Common myeloid progenitor, CD34-positive (primary cell): ENCODE results near the gene LAMA5.

Source experiments
- CTCF ChIA-PET: fragments of 350-600 bp; sonication (Branson Sonifier 250); formaldehyde crosslinking; loops from one replicate; lab custom pipeline; 2021; ENCODE audit warnings: antibody characterized with exemption; lab: Charles Lee
- POLR2A ChIA-PET: fragments of 350-600 bp; sonication (Branson Sonifier 250); formaldehyde crosslinking; loops from one replicate; lab custom pipeline; 2021; ENCODE audit warnings: antibody characterized with exemption; lab: Charles Lee
- DNase-seq, 3 donors: peaks; one replicate each; pipeline versions ENCODE4 v3.0.0 to v3.0.0-alpha.2; 2013
- H3K27ac ChIP-seq, 2 experiments: 1 replicate in 1 of 2; 2 replicates in 1 of 2; pipeline ENCODE4 v1.7.0; 2013; ENCODE audit warnings: inconsistent platforms in 2 of 2, low read length in 2 of 2, mild to moderate bottlenecking in 2 of 2, low read depth in 1 of 2, moderate library complexity in 1 of 2; ENCODE audit not compliant: severe bottlenecking in 2 of 2, insufficient read depth in 1 of 2, poor library complexity in 1 of 2
- H3K27me3 ChIP-seq, 5 experiments: replicated peaks in 2 of 5; 1 replicate in 3 of 5; 2 replicates in 2 of 5; pipeline versions ENCODE4 v1.6.1 to v1.7.0; 2013; ENCODE audit warnings: low read length in 4 of 5, mild to moderate bottlenecking in 2 of 5, moderate library complexity in 2 of 5, inconsistent platforms in 1 of 5; ENCODE audit not compliant: insufficient read depth in 5 of 5, control insufficient read depth in 4 of 5
- H3K36me3 ChIP-seq, 4 experiments: 1 replicate in 2 of 4; 2 replicates in 2 of 4; pipeline versions ENCODE4 v1.6.1 to v1.7.0; 2013; ENCODE audit warnings: low read length in 3 of 4, control low read depth in 1 of 4, mild to moderate bottlenecking in 1 of 4; ENCODE audit not compliant: control insufficient read depth in 4 of 4, insufficient read depth in 4 of 4
- H3K4me1 ChIP-seq, 4 experiments: 1 replicate in 3 of 4; 2 replicates in 1 of 4; pipeline versions ENCODE4 v1.6.1 to v1.7.1; 2013; ENCODE audit warnings: low read length in 3 of 4, mild to moderate bottlenecking in 3 of 4, control low read depth in 1 of 4, inconsistent platforms in 1 of 4, moderate library complexity in 1 of 4; ENCODE audit not compliant: control insufficient read depth in 4 of 4, insufficient read depth in 4 of 4; ENCODE audit errors: control extremely low read depth in 1 of 4
- H3K4me3 ChIP-seq, 7 experiments: 1 replicate in 4 of 7; 2 replicates in 3 of 7; pipeline versions ENCODE4 v1.5.1 to v1.7.0; 2013; ENCODE audit warnings: mild to moderate bottlenecking in 7 of 7, low read length in 6 of 7, moderate library complexity in 6 of 7, inconsistent platforms in 2 of 7, low read depth in 2 of 7, control low read depth in 1 of 7; ENCODE audit not compliant: insufficient read depth in 4 of 7, control insufficient read depth in 1 of 7; ENCODE audit errors: extremely low read depth in 1 of 7
- H3K9me3 ChIP-seq, 5 experiments: 1 replicate in 4 of 5; 2 replicates in 1 of 5; pipeline versions ENCODE4 v1.6.1 to v1.7.1; 2013; ENCODE audit warnings: low read length in 4 of 5, mild to moderate bottlenecking in 2 of 5, inconsistent platforms in 1 of 5, low read depth in 1 of 5, moderate library complexity in 1 of 5; ENCODE audit not compliant: control insufficient read depth in 4 of 5, insufficient read depth in 2 of 5; ENCODE audit errors: control extremely low read depth in 1 of 5
- WGBS: methylation state at CpG from one replicate; pipeline ENCODE4 v1.1.5; 2013; ENCODE audit not compliant: insufficient coverage; 5-methylcytosine and 5-hydroxymethylcytosine counted together

Gene LAMA5

DNA sequence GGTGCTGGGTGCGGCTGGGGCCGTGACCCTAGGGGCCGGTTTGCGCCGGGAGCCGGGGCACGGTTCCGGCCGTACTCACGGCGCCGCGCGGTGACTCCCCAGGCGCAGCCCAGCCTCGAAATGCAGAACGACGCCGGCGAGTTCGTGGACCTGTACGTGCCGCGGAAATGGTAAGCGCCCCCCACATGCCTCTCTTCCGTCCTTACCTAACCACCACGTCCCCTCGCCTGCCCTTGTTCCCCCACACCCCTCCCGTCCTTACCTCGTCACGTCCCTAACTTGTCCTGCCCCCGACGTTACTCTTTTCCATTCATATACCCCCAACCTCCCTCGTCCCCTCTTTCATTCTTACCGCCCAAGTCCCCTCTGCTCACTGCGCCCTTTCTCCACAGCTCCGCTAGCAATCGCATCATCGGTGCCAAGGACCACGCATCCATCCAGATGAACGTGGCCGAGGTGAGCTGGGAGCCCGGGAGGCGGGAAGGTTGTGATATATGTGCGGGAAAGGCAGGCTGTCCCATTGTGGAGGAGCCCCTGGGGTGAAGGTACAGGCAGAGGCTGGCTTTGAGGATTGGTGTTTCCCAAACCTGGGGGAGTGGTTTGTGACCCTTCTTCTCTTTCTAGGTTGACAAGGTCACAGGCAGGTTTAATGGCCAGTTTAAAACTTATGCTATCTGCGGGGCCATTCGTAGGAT lies 20.3 kb upstream of the LAMA5 start:
- peak overlapping the region; percentile 70 to 94 for H3K27ac ChIP-seq
- CTCF ChIA-PET: interaction anchor here (1.1 to 2.1 kb wide), 4 partner anchors 13 to 84 kb away, joined by 3 to 8 read pairs (median 4); partner anchors contain the start of gene ADRM1
- POLR2A ChIA-PET: interaction anchor here (0.8 kb wide), 1 partner anchor 23 kb away, joined by 3 read pairs; no protein-coding TSS in a partner anchor
- 0% methylated on average over 45 of the region's 47 CpGs for WGBS
- H3K27me3 ChIP-seq: no peaks in the 10 kb centered on the region
- H3K9me3 ChIP-seq: no peaks in the 10 kb centered on the region
- DNase-seq: peak in 2 of 3 donors; percentile 39 to 58
- H3K4me3 ChIP-seq: peak overlapping the region; percentile 53 to 100 (median 92)
- peaks cover 2 to 43% (median 31%) of the 10 kb centered on the region in 4 experiments for H3K36me3 ChIP-seq
- H3K4me1 ChIP-seq: peaks cover 1 to 27% (median 22%) of the 10 kb centered on the region in 4 experiments

DNA sequence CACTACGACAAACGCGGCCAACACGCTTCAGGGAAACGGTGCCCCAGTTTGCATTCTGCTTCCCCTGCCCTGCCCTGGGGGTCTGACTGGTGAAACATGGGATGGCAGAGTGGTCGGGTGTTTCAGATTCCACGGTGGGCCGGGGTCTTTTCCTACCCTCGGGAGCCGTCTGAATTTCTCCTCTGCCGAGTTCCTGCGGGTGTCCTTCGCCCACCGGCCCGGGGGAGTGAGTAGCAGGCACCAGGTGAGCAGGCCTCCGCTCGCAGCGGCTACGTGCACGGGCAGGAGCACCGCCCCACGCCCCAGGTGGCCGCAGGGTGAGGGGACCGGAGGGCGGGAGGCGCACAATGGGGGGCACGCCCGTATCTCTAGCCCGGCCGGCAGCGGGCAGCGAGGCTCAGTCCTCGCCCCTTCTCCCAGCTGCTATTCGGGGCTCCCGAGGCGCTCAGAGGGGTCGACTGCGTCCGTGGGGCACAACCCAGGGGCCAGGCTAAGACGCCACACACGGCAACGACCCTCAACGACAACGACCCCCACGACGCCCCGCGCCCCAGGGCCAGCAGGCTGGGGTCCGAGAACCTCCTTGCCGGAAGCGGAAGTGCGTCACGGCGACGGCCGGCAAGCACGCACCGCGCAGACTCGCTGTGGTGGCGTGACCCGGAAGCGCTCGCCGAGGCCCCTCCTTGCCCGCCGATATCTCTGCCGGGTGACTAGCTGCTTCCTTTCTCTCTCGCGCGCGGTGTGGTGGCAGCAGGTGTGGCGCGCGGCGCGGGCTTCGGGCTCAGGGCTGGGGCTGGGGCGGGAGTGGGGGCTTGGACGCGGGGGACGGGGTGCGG lies 19.5 kb upstream of the LAMA5 start, which contains the start of gene RPS21:
RPS21 (plus strand) TSS at position 721 of the 836 bp plus-strand sequence. CDS start 236 bp downstream, outside the sequence.
- Histone ChIP-seq H3K36me3 (peaks cover 4 to 50% (median 32%) of the 10 kb centered on the region in 4 experiments), H3K4me1 (peaks cover 1 to 27% (median 22%) of the 10 kb centered on the region in 4 experiments), H3K4me3 (peak within 1 kb of the TSS; percentile 68 to 100 (median 92)), H3K27ac (peak within 1 kb of the TSS; percentile 75 to 94), H3K9me3 (no peaks in the 10 kb centered on the region), H3K27me3 (no peaks in the 10 kb centered on the region)
- under 1% methylated on average over 60 of the region's 83 CpGs for WGBS
- ChIA-PET CTCF (interaction anchor here (1.1 to 2.1 kb wide), 5 partner anchors 12 to 84 kb away, joined by 3 to 8 read pairs (median 3); partner anchors contain the start of gene ADRM1), POLR2A (interaction anchor here (0.8 kb wide), 1 partner anchor 23 kb away, joined by 3 read pairs; no protein-coding TSS in a partner anchor)
- DNase-seq: peak; percentile 92 to 96 (median 96)

- CTCF ChIA-PET: interaction anchor here (0.6 to 2.4 kb wide), 19 partner anchors 11 to 372 kb away, joined by 3 to 24 read pairs (median 4); partner anchors contain the start of genes ADRM1 and GATA5
- 56% methylated on average over 17 of the region's 18 CpGs for WGBS
Observed at GRCh38 chr20:62382306-62383198, 15.4 kb upstream of the LAMA5 start.

GRCh38 chr20:62381842-62382241 lies 14.7 kb upstream of the LAMA5 start:
- no peak for DNase-seq
- H3K9me3 ChIP-seq: no peaks in the 10 kb centered on the region
- 98% methylated on average over 6 of the region's 6 CpGs for WGBS
- ChIA-PET CTCF (interaction anchor here (1.0 to 2.4 kb wide), 7 partner anchors 12 to 94 kb away, joined by 3 to 24 read pairs (median 8); partner anchors contain the start of genes ADRM1 and GATA5), POLR2A (interaction anchor here (1.4 kb wide), 1 partner anchor 77 kb away, joined by 3 read pairs; no protein-coding TSS in a partner anchor)
- H3K4me1 ChIP-seq: peaks cover 0 to 12% (median 10%) of the 10 kb centered on the region in 4 experiments
- no peak overlapping the region for H3K4me3 ChIP-seq
- no peak overlapping the region for H3K27ac ChIP-seq
- no peaks in the 10 kb centered on the region for H3K27me3 ChIP-seq
- H3K36me3 ChIP-seq: peaks cover 2 to 11% (median 8%) of the 10 kb centered on the region in 4 experiments

More at GRCh38 chr20:62382306-62383198, 15.4 kb upstream of the LAMA5 start:
- POLR2A ChIA-PET: interaction anchor here (0.5 to 1.4 kb wide), 2 partner anchors 68 to 77 kb away, joined by 3 to 4 read pairs; no protein-coding TSS in a partner anchor
- Histone ChIP-seq H3K27ac (no peak overlapping the region), H3K36me3 (peaks cover 2 to 12% (median 8%) of the 10 kb centered on the region in 4 experiments), H3K4me3 (no peak overlapping the region), H3K9me3 (no peaks in the 10 kb centered on the region), H3K4me1 (peaks cover 0 to 15% (median 13%) of the 10 kb centered on the region in 4 experiments), H3K27me3 (no peaks in the 10 kb centered on the region)
- DNase-seq: peak; percentile 78 to 86 (median 82)

DNA sequence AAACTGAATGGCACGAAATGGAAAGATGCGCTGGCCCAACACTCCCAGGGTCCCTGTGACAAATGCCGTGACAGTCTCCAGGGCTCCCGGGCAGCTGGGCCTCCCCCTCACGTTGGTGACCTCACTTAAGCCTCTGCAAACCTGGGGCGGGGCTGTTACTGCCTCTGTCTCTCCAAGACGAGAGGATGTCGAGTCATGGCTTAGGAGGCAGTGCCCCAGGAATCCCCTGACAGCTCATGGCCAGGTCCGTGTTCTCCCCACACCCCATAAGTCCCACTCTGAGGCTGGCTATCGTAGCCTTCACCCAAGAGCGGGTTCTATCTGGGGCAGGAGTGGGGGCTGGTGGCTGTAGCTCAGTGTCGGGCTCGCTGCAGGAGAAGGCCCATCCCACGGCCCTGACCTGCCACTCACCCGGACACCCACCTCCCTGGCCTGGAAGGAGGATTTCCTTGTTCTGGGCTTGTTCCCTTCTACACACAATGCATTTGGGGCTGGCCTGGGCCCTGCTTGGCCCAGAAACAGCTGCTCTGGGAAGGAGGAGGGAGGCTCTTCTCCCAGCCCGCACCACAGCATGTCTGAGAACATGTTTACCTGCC lies 14.2 kb upstream of the LAMA5 start:
- Histone ChIP-seq H3K27me3 (no peaks in the 10 kb centered on the region), H3K36me3 (peaks cover 2 to 11% (median 8%) of the 10 kb centered on the region in 4 experiments), H3K4me1 (peaks cover 0 to 11% (median 10%) of the 10 kb centered on the region in 4 experiments), H3K27ac (no peak overlapping the region), H3K4me3 (no peak overlapping the region), H3K9me3 (no peaks in the 10 kb centered on the region)
- WGBS: 85% methylated on average over 14 of the region's 16 CpGs
- DNase-seq: no peak
- ChIA-PET CTCF (interaction anchor here (1.2 to 2.4 kb wide), 2 partner anchors 12 to 75 kb away, joined by 5 to 18 read pairs; no protein-coding TSS in a partner anchor), POLR2A (no interaction called here)
